A549 (cell line): ENCODE results near the gene PRKN. TPM values are rescaled to one million over a fixed set of nuclear protein-coding genes. Genes with fewer than 3 reads are reported as not detected.

ENCODE experiments used
- ATAC-seq, 2 experiments: fragments of 200-7000 bp in 1 of 2; fragments of >200 bp in 1 of 2; cut with Nextera tagmentation in 1 of 2; cut with Tn5 transposase in 1 of 2; 3 replicates each; pipeline versions ENCODE4 v1.8.0 to v1.9.1; 2018 to 2020; ENCODE audit warnings: mild to moderate bottlenecking in 1 of 2, moderate library complexity in 1 of 2
- CTCF ChIA-PET: fragments of 300-600 bp; sonication (Branson Sonifier 250); formaldehyde crosslinking; extraction: SDS; loops from one replicate; lab custom pipeline; 2021; ENCODE audit warnings: antibody characterized with exemption, inconsistent platforms; lab: Yijun Ruan, JAX
- POLR2A ChIA-PET: fragments of 350-600 bp; formaldehyde crosslinking; extraction: SDS; loops from one replicate; lab custom pipeline; 2021; ENCODE audit warnings: antibody characterized with exemption, inconsistent platforms; lab: Yijun Ruan, JAX
- DNase-seq, 2 experiments: peaks; one replicate each; pipeline versions ENCODE4 v3.0.0 to v3.0.0-alpha.2; 2011 to 2016; ENCODE audit warnings: low read depth in 1 of 2, low spot score in 1 of 2
- FAIRE-seq: peaks from 2 replicates; lab custom pipeline; 2011; peaks lifted over from hg19 to GRCh38; lab: Jason Lieb, UNC
- H3K27ac ChIP-seq, 2 experiments: fragments of >200 bp; sonication (Bioruptor Twin); formaldehyde crosslinking; 3 replicates each; pipeline ENCODE4 v1.5.1; 2016 to 2017
- H3K4me1 ChIP-seq: fragments of >200 bp; sonication (Bioruptor Twin); formaldehyde crosslinking; 3 replicates; pipeline ENCODE4 v1.6.1; 2016
- H3K4me2 ChIP-seq: fragments of >200 bp; sonication (Bioruptor Twin); formaldehyde crosslinking; 3 replicates; pipeline ENCODE4 v1.6.1; 2016
- H3K4me3 ChIP-seq: fragments of >200 bp; sonication (Bioruptor Twin); formaldehyde crosslinking; 3 replicates; pipeline ENCODE4 v1.5.1; 2016
- H3K9me3 ChIP-seq: fragments of >200 bp; sonication (Bioruptor Twin); formaldehyde crosslinking; 3 replicates; pipeline ENCODE4 v1.6.1; 2016
- BHLHE40 ChIP-seq: IDR thresholded peaks from 2 replicates; pipeline ENCODE4 v1.6.1; 2012; ENCODE audit warnings: low read depth, low read length, inconsistent platforms
- CBX2 ChIP-seq: fragments of 200-600 bp; sonication (generic); IDR thresholded peaks from 2 replicates; pipeline ENCODE4 v1.6.1; 2016; ENCODE audit warnings: low read depth, mild to moderate bottlenecking, borderline replicate concordance
- CBX8 ChIP-seq: fragments of 200-600 bp; sonication (generic); IDR thresholded peaks from 2 replicates; pipeline ENCODE4 v1.6.1; 2016
- CEBPB ChIP-seq, 2 experiments: fragments of >200 bp in 1 of 2; sonication (Bioruptor Twin) in 1 of 2; formaldehyde crosslinking in 1 of 2; IDR thresholded peaks; 2 replicates each; pipeline ENCODE4 v1.6.1; 2012 to 2016
- CHD2 ChIP-seq: fragments of 150-350 bp; IDR thresholded peaks from 2 replicates; pipeline ENCODE4 v1.6.1; 2014; ENCODE audit warnings: low read length; ENCODE audit not compliant: partially characterized antibody
- EHF ChIP-seq: fragments of 250-450 bp; sonication (Bioruptor Pico); IDR thresholded peaks from 2 replicates; pipeline ENCODE4 v1.5.0; 2020; ENCODE audit warnings: mild to moderate bottlenecking
- EHMT2 ChIP-seq: fragments of 200-600 bp; sonication (generic); IDR thresholded peaks from 2 replicates; pipeline ENCODE4 v1.6.1; 2016; ENCODE audit warnings: antibody characterized with exemption, low read depth, mild to moderate bottlenecking, moderate library complexity
- FOSB ChIP-seq: fragments of 250-450 bp; sonication (Bioruptor Pico); IDR thresholded peaks from 2 replicates; pipeline ENCODE4 v1.5.0; 2020; ENCODE audit warnings: mild to moderate bottlenecking, moderate library complexity
- HEYL ChIP-seq: fragments of 250-450 bp; sonication (Bioruptor Pico); IDR thresholded peaks from 2 replicates; pipeline ENCODE4 v1.8.0; 2021; ENCODE audit warnings: mild to moderate bottlenecking, moderate library complexity
- JUN ChIP-seq, 2 experiments: fragments of >200 bp; sonication (Bioruptor Twin); formaldehyde crosslinking; IDR thresholded peaks; 2 replicates in 1 of 2; 3 replicates in 1 of 2; pipeline ENCODE4 v1.6.1; 2016 to 2017
- MAFK ChIP-seq: fragments of 450-650 bp; IDR thresholded peaks from 2 replicates; pipeline ENCODE4 v1.6.1; 2014; ENCODE audit not compliant: partially characterized antibody
- MYC ChIP-seq: IDR thresholded peaks from 2 replicates; pipeline ENCODE4 v1.6.1; 2012; ENCODE audit warnings: mild to moderate bottlenecking, inconsistent platforms, low read length, improper control_type of control experiment, borderline replicate concordance
- NPAS2 ChIP-seq: fragments of 250-450 bp; sonication (Bioruptor Pico); IDR thresholded peaks from 2 replicates; pipeline ENCODE4 v1.8.0; 2022; ENCODE audit warnings: mild to moderate bottlenecking, moderate library complexity, borderline replicate concordance
- NR3C1 ChIP-seq: fragments of >200 bp; sonication (Bioruptor Twin); formaldehyde crosslinking; IDR thresholded peaks from 3 replicates; pipeline ENCODE4 v1.6.1; 2017
- RCOR1 ChIP-seq: fragments of 150-350 bp; IDR thresholded peaks from 2 replicates; pipeline ENCODE4 v1.6.1; 2014; ENCODE audit warnings: antibody characterized with exemption, low read length, low read depth
- RFX5 ChIP-seq: fragments of 450-650 bp; IDR thresholded peaks from 2 replicates; pipeline ENCODE4 v1.7.1; 2014; ENCODE audit warnings: antibody characterized with exemption, mild to moderate bottlenecking, moderate library complexity
- SMC3 ChIP-seq: fragments of >200 bp; sonication (Bioruptor Twin); formaldehyde crosslinking; IDR thresholded peaks from 3 replicates; pipeline ENCODE4 v1.6.1; 2018; ENCODE audit warnings: inconsistent platforms
- WGBS: methylation state at CpG from one replicate; pipeline ENCODE4 v1.1.6; 2017; ENCODE audit errors: missing lambda C conversion rate; 5-methylcytosine and 5-hydroxymethylcytosine counted together
- polyA plus RNA-seq, 4 experiments: library from polyadenylated mRNA; depleted of rRNA in 3 of 4; stranded (reverse); fragments of >200 nt; fragmentation: RNase III in 1 of 4; extraction: RNeasy Plus Mini Kit Qiagen cat#74134 plus additional on column Dnase treatment in 1 of 4; gene quantifications; 2 replicates in 3 of 4; 3 replicates in 1 of 4; pipeline ENCODE4 v1.2.3, GENCODE V29; 2011 to 2017
- TF ChIP-seq, protein P1 (sequence below): fragments of >200 bp; sonication (Bioruptor Twin); formaldehyde crosslinking; IDR thresholded peaks from 3 replicates; pipeline ENCODE4 v1.6.1; 2016
- TF ChIP-seq, protein P2 (sequence below): fragments of 150-350 bp; IDR thresholded peaks from 2 replicates; pipeline ENCODE4 v1.6.1; 2014; ENCODE audit warnings: low read depth, mild to moderate bottlenecking, low read length
- TF ChIP-seq, protein P3 (sequence below): fragments of 450-650 bp; IDR thresholded peaks from 2 replicates; pipeline ENCODE4 v1.6.1; 2014; ENCODE audit warnings: antibody characterized with exemption
- TF ChIP-seq, protein P4 (sequence below): fragments of 250-450 bp; sonication (Bioruptor Pico); IDR thresholded peaks from 2 replicates; pipeline ENCODE4 v1.5.0; 2020; ENCODE audit warnings: low read depth, mild to moderate bottlenecking, moderate library complexity

PRKN gene
- polyA plus RNA-seq, 2 of the 4 experiments (the other 2 are of a cell fraction), result 0.36 to 0.39 TPM

DNA sequence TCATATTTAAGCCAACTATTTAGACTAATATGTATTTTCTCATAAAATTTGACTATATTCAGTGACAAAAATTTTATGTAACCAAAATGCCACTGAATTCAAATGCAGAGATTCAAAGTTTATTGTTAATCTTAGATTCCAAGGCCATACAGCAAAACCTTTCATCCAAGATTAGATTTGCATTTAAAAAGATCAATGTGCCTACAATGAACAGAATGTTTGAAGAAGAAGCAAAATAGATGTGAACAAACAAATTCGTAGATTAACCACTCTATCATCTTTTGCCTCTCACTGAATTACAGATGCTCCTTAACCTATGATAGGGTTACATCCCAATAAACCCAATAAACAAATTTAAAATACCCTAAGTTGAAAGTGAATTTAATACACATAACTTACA, 121.7 kb downstream of the PRKN start:
- no peak overlapping the region for H3K27ac ChIP-seq
- no peaks in the 10 kb centered on the region for H3K9me3 ChIP-seq
- DNase-seq, result no peak
- no peaks in the 10 kb centered on the region for H3K4me1 ChIP-seq
- no peak for ATAC-seq
- H3K4me3 ChIP-seq, result no peak overlapping the region
- ChIA-PET POLR2A (no interaction called here), CTCF (no interaction called here)
- FAIRE-seq, result no peak
- no peak overlapping the region for H3K4me2 ChIP-seq
- TF ChIP-seq JUN (IDR thresholded peaks at IDR 0.05) (no peak), HEYL (no peak), CHD2 (no peak), EHF (CRISPR knock-in tag) (no peak), EHMT2 (no peak), RFX5 (no peak), RCOR1 (no peak), MAFK (no peak), CEBPB (IDR thresholded peaks at IDR 0.05) (no peak), CBX2 (no peak), BHLHE40 (no peak), MYC (no peak), FOSB (CRISPR knock-in tag) (no peak)
- TF ChIP-seq, protein P1, sequence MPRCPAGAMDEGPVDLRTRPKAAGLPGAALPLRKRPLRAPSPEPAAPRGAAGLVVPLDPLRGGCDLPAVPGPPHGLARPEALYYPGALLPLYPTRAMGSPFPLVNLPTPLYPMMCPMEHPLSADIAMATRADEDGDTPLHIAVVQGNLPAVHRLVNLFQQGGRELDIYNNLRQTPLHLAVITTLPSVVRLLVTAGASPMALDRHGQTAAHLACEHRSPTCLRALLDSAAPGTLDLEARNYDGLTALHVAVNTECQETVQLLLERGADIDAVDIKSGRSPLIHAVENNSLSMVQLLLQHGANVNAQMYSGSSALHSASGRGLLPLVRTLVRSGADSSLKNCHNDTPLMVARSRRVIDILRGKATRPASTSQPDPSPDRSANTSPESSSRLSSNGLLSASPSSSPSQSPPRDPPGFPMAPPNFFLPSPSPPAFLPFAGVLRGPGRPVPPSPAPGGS, result no peak
- TF ChIP-seq, protein P2, sequence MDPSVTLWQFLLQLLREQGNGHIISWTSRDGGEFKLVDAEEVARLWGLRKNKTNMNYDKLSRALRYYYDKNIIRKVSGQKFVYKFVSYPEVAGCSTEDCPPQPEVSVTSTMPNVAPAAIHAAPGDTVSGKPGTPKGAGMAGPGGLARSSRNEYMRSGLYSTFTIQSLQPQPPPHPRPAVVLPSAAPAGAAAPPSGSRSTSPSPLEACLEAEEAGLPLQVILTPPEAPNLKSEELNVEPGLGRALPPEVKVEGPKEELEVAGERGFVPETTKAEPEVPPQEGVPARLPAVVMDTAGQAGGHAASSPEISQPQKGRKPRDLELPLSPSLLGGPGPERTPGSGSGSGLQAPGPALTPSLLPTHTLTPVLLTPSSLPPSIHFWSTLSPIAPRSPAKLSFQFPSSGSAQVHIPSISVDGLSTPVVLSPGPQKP, result no peak
- TF ChIP-seq, protein P3, sequence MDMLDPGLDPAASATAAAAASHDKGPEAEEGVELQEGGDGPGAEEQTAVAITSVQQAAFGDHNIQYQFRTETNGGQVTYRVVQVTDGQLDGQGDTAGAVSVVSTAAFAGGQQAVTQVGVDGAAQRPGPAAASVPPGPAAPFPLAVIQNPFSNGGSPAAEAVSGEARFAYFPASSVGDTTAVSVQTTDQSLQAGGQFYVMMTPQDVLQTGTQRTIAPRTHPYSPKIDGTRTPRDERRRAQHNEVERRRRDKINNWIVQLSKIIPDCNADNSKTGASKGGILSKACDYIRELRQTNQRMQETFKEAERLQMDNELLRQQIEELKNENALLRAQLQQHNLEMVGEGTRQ, result no peak
- TF ChIP-seq, protein P4, sequence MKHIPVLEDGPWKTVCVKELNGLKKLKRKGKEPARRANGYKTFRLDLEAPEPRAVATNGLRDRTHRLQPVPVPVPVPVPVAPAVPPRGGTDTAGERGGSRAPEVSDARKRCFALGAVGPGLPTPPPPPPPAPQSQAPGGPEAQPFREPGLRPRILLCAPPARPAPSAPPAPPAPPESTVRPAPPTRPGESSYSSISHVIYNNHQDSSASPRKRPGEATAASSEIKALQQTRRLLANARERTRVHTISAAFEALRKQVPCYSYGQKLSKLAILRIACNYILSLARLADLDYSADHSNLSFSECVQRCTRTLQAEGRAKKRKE (CRISPR knock-in tag), result no peak
- WGBS, result 11% methylated on average over 1 of the region's 1 CpG

DNA sequence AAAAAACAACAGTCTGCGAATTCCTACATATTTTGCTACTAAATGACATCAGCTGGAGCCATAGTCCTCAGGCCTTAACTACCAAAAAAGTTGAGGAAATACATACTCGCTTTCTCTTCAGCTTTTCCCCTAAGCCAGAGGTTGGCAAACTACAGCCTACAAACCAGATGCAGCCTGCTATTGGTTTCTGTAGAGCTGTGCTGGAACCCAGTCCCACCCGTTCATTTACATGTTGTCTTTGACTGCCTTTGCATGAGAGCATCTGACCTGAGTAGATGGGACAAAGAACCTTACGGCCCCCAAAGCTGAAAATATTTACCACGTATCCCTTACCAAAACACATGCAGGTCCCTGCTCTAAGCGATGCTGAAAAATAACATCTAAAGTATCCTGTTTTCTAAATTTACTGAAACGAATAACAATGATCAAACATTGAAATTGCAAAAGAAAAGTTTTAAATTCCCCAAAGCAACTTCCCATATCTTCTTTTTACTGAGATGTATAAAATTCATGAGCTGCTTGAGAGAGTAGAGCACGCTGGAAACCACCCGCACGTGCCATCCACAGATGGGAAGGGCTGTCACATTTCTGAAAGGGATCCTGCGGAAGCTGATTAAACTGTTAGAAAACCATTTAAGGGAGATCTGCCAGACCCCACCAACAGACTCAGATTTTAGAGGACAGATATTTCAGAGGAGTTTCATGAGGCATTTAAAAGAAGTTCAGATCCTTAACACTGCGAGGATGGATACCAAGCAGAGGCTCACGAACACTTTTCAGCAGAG, 124.1 kb downstream of the PRKN start:
- TF ChIP-seq NPAS2 (CRISPR knock-in tag) (no peak), CHD2 (no peak), NR3C1 (no peak), SMC3 (no peak), CEBPB (IDR thresholded peaks at IDR 0.05) (no peak), RCOR1 (no peak), CBX8 (no peak)
- TF ChIP-seq, protein P2, result no peak
- Histone ChIP-seq H3K4me2 (no peak overlapping the region), H3K4me3 (no peak overlapping the region), H3K9me3 (no peaks in the 10 kb centered on the region), H3K27ac (no peak overlapping the region), H3K4me1 (no peaks in the 10 kb centered on the region)
- CTCF ChIA-PET, result no interaction called here
- POLR2A ChIA-PET, result no interaction called here
- WGBS, result 53% methylated on average over 13 of the region's 13 CpGs
- DNase-seq (no peak), FAIRE-seq (no peak), ATAC-seq (no peak)
